A673 (cell line): ENCODE results near the gene PARD3. TPM values are rescaled to one million over a fixed set of nuclear protein-coding genes. Genes with fewer than 3 reads are reported as not detected.
"Not testable (repeated sequence)": the region's sequence is repeated elsewhere in the genome, so short reads cannot be mapped to it uniquely, and the experiment has no call there.

Source experiments
- BruUV-seq: library from RNA; stranded (reverse); fragments of 400-500 nt; replicated peaks from 2 replicates; lab custom pipeline; 2021; lab: Mats Ljungman, UMichigan
- CTCF ChIA-PET: fragments of 300-600 bp; sonication (Branson Sonifier 250); formaldehyde crosslinking; loops from one replicate; lab custom pipeline; 2022; ENCODE audit warnings: antibody characterized with exemption; lab: Charles Lee
- POLR2A ChIA-PET: fragments of 300-600 bp; sonication (Branson Sonifier 250); formaldehyde crosslinking; loops from one replicate; lab custom pipeline; 2022; ENCODE audit warnings: antibody characterized with exemption; ENCODE audit not compliant: low non-redundant PET; lab: Charles Lee
- DNase-seq: peaks from one replicate; pipeline ENCODE4 v3.0.0-alpha.2; 2015; ENCODE audit warnings: low spot score
- H3K27ac ChIP-seq: fragments of 200-600 bp; sonication (generic); 2 replicates; pipeline ENCODE4 v1.5.1; 2016; ENCODE audit warnings: mixed run types, low read depth, mild to moderate bottlenecking, mixed read lengths, antibody characterized with exemption, low read length; ENCODE audit not compliant: poor library complexity, severe bottlenecking
- H3K27me3 ChIP-seq: fragments of 200-600 bp; sonication (generic); replicated peaks from 2 replicates; pipeline ENCODE4 v1.6.1; 2017; ENCODE audit warnings: mixed run types, low read depth, mild to moderate bottlenecking, mixed read lengths, antibody characterized with exemption, low read length; ENCODE audit not compliant: insufficient read depth, poor library complexity
- H3K36me3 ChIP-seq: fragments of 200-600 bp; sonication (generic); 2 replicates; pipeline ENCODE4 v1.6.1; 2016; ENCODE audit warnings: mixed run types, mild to moderate bottlenecking, mixed read lengths, antibody characterized with exemption, low read length; ENCODE audit not compliant: insufficient read depth, poor library complexity, severe bottlenecking
- H3K4me1 ChIP-seq: fragments of 200-600 bp; sonication (generic); 2 replicates; pipeline ENCODE4 v1.6.1; 2017; ENCODE audit warnings: mixed run types, mild to moderate bottlenecking, mixed read lengths, antibody characterized with exemption, low read length; ENCODE audit not compliant: insufficient read depth, poor library complexity, severe bottlenecking
- H3K4me3 ChIP-seq: fragments of 200-600 bp; sonication (generic); 2 replicates; pipeline ENCODE4 v1.5.1; 2016; ENCODE audit warnings: low read depth, mixed run types, mild to moderate bottlenecking, mixed read lengths, low read length; ENCODE audit not compliant: poor library complexity, severe bottlenecking
- H3K9me3 ChIP-seq: fragments of 200-600 bp; sonication (generic); 2 replicates; pipeline ENCODE4 v1.6.1; 2016; ENCODE audit warnings: mixed run types, low read depth, mild to moderate bottlenecking, mixed read lengths, antibody characterized with exemption, low read length; ENCODE audit not compliant: poor library complexity, severe bottlenecking
- CTCF ChIP-seq: fragments of 300-800, 200-600 bp; sonication (generic); conservative IDR thresholded peaks from 2 replicates; pipeline ENCODE4 v1.5.1; 2017; ENCODE audit warnings: low read depth, mild to moderate bottlenecking, antibody characterized with exemption, low read length, moderate library complexity, mixed read lengths
- EZH2 ChIP-seq: fragments of 200-600 bp; sonication (generic); IDR thresholded peaks from 2 replicates; pipeline ENCODE4 v1.6.1; 2017; ENCODE audit warnings: borderline replicate concordance, low read depth, mild to moderate bottlenecking, mixed read lengths, antibody characterized with exemption, low read length; ENCODE audit not compliant: poor library complexity, severe bottlenecking
- intact Hi-C: fragments of 100-400 bp; cut with micrococcal nuclease; formaldehyde crosslinking; loops from one replicate; pipeline ENCODE4 v1.10.0; 2022; ENCODE audit not compliant: unreplicated experiment
- total RNA-seq: library from RNA; stranded (reverse); gene quantifications from 2 replicates; pipeline ENCODE4 v1.2.3, GENCODE V29; 2021

PARD3 gene
- total RNA-seq, 1 experiment from 2014 or later: 28.0 TPM

GRCh38 chr10:34274906-34275305 lies 540.2 kb downstream of the PARD3 start:
- no peaks in the 10 kb centered on the region for H3K9me3 ChIP-seq
- no peaks in the 10 kb centered on the region for H3K36me3 ChIP-seq
- no peaks in the 10 kb centered on the region for H3K27me3 ChIP-seq
- intact Hi-C loops: no loop called here
- H3K27ac ChIP-seq: no peak overlapping the region
- POLR2A ChIA-PET: no interaction called here
- H3K4me3 ChIP-seq: no peak overlapping the region
- H3K4me1 ChIP-seq: no peaks in the 10 kb centered on the region
- no TSS peak for BruUV-seq
- DNase-seq: no peak
- CTCF ChIA-PET: no interaction called here
- TF ChIP-seq EZH2 (no peak), CTCF (no peak)

- TF ChIP-seq EZH2 (no peak), CTCF (no peak)
- no peaks in the 10 kb centered on the region for H3K9me3 ChIP-seq
- DNase-seq: no peak
- intact Hi-C loops: no loop called here
- H3K4me3 ChIP-seq: no peak overlapping the region
- H3K27me3 ChIP-seq: no peaks in the 10 kb centered on the region
- H3K27ac ChIP-seq: no peak overlapping the region
- no TSS peak for BruUV-seq
- no peaks in the 10 kb centered on the region for H3K36me3 ChIP-seq
- ChIA-PET POLR2A (no interaction called here), CTCF (no interaction called here)
- no peaks in the 10 kb centered on the region for H3K4me1 ChIP-seq
Observed at GRCh38 chr10:34273340-34273739, 541.8 kb downstream of the PARD3 start.

GRCh38 chr10:34272316-34272715 lies 542.8 kb downstream of the PARD3 start:
- no peaks in the 10 kb centered on the region for H3K36me3 ChIP-seq
- H3K9me3 ChIP-seq: no peaks in the 10 kb centered on the region
- no peak overlapping the region for H3K27ac ChIP-seq
- ChIA-PET CTCF (no interaction called here), POLR2A (no interaction called here)
- no peak for DNase-seq
- H3K27me3 ChIP-seq: no peaks in the 10 kb centered on the region
- H3K4me1 ChIP-seq: no peaks in the 10 kb centered on the region
- H3K4me3 ChIP-seq: no peak overlapping the region
- intact Hi-C loops: no loop called here
- BruUV-seq: no TSS peak
- no peak for TF ChIP-seq CTCF
- TF ChIP-seq EZH2: no peak

- BruUV-seq, H3K9me3 ChIP-seq, intact Hi-C loops, H3K4me3 ChIP-seq, H3K27ac ChIP-seq, H3K4me1 ChIP-seq, CTCF ChIA-PET, POLR2A ChIA-PET, H3K27me3 ChIP-seq, DNase-seq, H3K36me3 ChIP-seq: not testable (repeated sequence)
Observed at GRCh38 chr10:34268410-34268809, 546.7 kb downstream of the PARD3 start.
